Upper lobe of left lung (tissue), 4 donors: Measurements from ENCODE around the gene EPHB2.

Source experiments
- CTCF ChIP-seq, 6 experiments: fragments of 450-650 bp in 4 of 6; fragments of 200-600 bp in 2 of 6; sonication (generic) in 2 of 6; IDR thresholded peaks; one replicate each; pipeline ENCODE4 v1.5.1; 2016 to 2019; ENCODE audit warnings: antibody characterized with exemption in 6 of 6
- EP300 ChIP-seq, 4 donors: sonication (generic); formaldehyde crosslinking; IDR thresholded peaks; one replicate each; pipeline ENCODE4 v1.5.1; 2017; ENCODE audit warnings: antibody characterized with exemption in 4 of 4, control low read depth in 2 of 4
- POLR2A ChIP-seq, 4 donors: fragments of 450-650 bp; IDR thresholded peaks; one replicate each; pipeline ENCODE4 v1.5.1; 2016 to 2017; ENCODE audit warnings: antibody characterized with exemption in 4 of 4, mild to moderate bottlenecking in 2 of 4

GRCh38 chr1:22870201-22870871 lies 159.7 kb downstream of the EPHB2 start:
- no peak for TF ChIP-seq EP300 (IDR thresholded peaks at IDR 0.05)
- TF ChIP-seq CTCF (IDR thresholded peaks at IDR 0.05) = no peak
- no peak for TF ChIP-seq POLR2A (IDR thresholded peaks at IDR 0.05)
